GM21619 (cell line): ENCODE data around the gene SEPTIN8.

ENCODE experiments used
- ATAC-seq: cut with Tn5 transposase; IDR thresholded peaks from one replicate; pipeline ENCODE4 v1.9.1; 2021; ENCODE audit not compliant: unreplicated experiment

The SEPTIN8 gene

DNA sequence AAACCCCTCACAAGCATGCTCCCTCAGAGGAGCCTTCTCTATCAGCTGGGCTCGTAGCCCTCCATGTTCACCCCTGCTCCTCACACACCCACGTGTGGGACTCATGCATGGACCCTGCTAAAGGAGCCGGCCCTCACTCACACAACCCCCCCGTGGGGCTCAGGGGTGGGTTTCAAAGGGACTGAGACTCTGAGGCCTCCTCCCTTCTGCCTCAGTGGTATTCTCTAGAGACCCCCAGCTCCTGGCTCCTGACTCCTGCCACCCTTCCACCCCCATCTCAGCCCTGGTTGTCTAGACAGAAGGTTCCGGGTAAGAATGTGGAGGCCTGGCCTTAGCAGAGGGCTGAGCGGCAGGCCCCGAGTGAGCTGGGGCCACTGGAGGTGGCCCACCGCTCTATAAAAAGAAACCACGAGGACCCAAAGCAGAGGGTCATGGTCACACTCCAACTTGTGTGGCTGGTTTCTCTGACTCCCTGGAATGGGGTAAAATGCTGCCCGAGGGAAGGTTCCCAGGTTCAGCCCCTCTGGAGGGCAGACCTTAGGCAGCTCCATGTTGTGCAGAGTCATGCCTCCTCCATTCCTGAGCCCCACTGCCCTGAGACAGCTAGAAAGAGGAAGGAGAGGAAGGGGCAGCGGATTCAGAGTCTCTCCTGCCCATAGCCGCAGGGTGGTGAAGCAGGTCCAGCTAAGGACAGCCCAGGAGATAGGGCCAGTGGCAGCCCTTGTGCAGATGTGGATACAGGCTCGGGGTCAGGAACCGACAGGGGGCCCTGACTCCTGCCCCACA, 10.8 kb downstream of the SEPTIN8 start:
- no peak for ATAC-seq

- no peak for ATAC-seq
These were observed 11.6 kb downstream of the SEPTIN8 start for GRCh38 chr5:132765311-132766019.

DNA sequence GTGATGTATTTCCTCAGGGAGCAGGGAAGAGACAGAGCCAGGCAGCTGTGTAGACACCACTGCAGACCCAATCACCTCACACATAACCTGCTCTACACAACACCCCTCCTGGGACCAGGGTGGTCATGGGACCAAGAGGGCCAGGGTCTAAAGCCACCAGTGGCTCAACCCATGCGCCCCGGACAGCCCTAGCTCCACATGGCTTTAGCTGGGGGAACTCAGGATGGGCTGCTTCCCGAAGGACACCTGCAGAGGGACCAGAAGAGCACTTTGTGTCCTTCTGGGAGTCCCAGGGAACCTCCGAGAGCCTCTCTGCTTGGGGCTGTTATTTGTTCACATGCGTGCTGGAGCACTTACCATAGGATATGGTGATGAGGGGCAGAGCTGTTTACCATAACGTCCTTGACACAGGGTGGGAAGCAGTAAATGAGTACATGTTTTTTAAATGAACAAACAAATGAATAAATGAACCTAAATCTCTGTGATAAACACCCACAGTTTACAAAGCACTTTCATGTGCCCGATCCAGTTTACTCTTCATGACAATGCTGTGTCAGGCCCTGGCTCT, 12.3 kb downstream of the SEPTIN8 start:
- ATAC-seq: no peak

GRCh38 chr5:132764051-132764450, 13.0 kb downstream of the SEPTIN8 start:
- ATAC-seq: no peak

- ATAC-seq: no peak
These were observed 13.6 kb downstream of the SEPTIN8 start for GRCh38 chr5:132763181-132764036.

GRCh38 chr5:132762246-132763000, 14.6 kb downstream of the SEPTIN8 start:
- ATAC-seq: no peak

DNA sequence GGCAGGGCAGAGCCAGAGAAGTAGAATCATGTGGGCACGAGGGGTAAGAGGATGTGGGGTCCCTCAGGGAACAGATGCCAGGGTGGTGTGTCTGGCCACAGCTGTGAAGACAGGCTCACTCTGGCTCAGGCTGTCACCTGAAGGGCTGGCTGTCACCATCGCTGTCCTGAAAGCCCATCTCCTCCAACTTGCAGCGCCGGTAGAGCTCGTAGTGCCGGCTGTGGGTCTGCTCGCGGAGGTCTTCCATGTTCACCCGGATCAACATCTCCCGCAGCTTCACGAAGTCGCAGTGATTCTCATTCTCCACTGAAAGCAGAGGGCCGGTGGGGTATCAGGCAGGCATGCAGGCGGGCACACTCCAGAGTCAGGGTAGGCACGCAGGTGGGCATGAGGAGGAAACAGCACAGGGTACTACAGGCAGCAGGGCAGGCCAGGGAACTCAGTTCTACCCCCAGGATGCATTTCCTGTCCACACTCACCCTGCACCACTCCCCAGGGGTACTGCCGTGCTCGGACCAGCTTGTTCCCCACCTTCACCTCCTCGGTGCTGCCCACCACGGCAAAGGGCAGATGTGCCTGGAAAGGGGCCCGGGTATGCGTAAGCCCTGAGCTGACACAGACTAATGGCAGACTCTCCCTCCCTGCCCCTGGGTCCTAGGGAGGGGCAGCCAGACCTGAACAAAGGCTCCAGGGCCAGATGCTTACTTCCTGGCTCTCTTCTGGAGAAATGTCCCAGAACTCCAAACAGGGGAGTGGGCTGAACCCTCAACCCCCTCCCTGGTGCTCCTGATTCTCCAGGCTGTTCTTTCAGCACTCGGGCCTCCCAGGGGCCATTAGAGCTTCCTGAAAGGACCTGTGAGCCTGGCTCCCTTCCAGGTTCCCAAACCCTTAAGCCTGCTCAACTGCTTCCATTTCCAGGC, 15.5 kb downstream of the SEPTIN8 start:
- ATAC-seq: no peak

GRCh38 chr5:132760601-132761317, 16.3 kb downstream of the SEPTIN8 start:
- no peak for ATAC-seq

- ATAC-seq: no peak
These were observed 17.0 kb downstream of the SEPTIN8 start for GRCh38 chr5:132760049-132760420.

DNA sequence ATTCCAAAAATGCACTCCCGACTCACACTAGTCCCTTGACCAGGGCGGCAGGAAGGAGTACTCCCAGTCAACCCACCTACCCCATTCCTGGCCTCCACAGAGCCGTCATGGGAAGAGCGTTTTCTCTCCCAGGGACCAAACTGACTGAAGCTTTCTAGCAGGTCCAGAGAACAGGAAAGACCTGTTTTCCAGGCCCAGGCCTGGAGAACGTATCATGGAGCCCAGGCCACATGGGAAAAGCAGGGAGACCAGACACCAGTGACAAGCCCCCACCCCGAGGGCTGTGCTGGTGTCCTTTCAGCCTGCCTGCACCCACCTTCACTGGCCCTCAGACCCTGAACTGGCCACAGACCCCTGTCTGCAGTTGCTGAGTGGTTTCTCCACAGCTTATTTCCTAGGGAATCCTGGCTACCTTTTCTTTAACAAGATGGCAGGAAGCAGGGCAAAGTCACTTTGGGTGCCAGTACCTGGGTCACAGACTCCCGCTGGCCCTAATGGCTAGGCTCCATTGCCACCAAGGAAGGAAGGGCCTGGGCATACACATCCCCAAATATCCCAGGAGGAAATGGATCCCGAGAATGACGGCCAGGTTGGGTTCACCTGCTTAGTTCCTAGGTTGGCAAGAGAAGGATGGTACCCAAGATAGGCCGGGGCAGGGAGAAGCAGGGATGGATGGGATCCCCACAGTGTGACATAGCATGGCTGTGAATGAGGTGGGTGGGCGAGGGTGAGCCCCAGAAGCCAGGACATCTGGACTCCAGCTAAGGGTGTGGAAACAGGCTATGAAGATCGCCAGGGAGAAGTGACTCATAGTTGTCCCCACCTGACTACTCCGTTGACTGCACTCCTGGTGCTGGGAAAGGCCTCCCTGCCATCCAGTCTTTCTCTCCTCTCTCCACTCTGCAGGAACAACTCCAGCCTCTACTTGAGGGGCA, 17.7 kb downstream of the SEPTIN8 start:
- no peak for ATAC-seq

DNA sequence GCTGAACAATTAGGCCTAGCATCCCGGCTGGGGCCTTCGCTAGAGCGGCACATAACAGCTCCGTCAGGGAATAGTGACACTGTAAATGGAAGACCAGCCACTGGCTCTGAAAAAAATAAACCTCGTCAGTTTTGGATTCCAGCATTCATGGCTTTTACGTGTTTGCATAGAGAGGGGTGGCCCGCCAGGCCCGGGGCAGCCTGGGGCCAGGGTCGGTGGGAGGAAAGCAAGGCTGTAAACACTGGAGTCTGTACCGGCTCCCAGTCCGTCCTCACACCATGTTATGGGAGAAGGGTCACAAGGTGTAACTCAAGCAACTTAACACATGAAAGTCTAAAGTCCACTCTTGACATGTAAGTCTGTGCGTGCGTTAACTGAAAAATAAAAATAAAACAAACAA, 18.6 kb downstream of the SEPTIN8 start:
- no peak for ATAC-seq

GRCh38 chr5:132756542-132756941, 20.5 kb downstream of the SEPTIN8 start:
- no peak for ATAC-seq

- no peak for ATAC-seq
These were observed 22.1 kb downstream of the SEPTIN8 start for GRCh38 chr5:132754947-132755346.

DNA sequence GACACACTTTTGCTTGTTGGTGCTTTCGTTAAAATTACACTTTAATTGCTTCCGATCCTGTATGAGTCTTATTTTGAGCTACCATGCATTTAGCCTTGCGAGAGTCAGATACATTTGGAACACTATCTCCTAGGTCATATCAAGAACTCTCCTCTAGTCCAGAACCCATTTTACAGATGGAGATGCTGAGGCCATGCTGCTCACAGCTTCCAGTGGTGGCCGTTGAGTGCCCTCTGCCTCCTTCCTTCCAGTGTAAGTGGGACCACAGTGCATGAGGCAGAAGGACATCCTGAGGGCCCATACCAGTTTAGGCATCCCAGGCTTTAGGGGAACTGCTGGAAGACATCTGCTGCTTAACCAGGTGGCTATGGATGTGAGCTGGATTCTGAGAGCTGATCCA, 22.9 kb downstream of the SEPTIN8 start:
- no peak for ATAC-seq

DNA sequence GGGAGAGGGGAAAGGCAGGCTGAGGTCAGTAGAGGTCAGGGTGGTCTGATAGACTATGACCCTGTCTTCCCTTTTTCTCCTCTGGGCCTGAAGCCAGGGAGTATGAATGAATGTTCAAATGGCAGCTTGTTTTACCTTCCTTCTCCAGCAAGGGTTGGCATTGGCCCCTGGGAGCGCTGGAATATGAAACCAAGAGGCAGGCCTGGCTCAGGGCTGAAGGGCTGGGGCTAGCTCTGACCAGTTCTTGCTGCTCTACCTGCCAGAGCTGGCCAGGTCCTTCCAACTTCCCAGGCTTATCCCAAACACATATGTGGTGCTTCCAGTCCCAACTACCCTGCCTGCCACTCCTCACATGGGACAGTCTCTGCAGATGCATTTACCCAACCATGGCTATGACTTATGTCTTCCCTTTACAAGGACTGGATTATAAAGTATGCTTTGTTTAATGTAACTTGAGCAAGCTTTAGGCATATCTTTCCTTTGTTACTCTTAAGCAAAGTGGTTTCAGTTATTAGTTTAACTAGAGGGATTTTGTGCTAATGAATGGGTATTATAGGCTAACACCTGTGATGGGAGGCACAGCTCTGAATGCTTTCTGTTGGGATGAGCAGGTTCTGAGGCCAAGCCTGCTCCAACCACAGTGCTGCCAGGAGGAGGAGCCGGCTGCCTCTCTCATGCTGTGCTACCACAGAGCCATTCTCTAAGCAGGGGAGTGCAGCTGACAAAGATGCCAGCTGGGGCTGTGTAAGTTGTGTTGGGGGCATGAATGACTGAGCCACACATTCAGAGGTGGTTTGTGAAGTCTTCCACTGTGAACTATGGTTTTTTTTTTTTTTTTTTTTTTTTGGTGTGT, 23.7 kb downstream of the SEPTIN8 start:
- ATAC-seq: no peak

DNA sequence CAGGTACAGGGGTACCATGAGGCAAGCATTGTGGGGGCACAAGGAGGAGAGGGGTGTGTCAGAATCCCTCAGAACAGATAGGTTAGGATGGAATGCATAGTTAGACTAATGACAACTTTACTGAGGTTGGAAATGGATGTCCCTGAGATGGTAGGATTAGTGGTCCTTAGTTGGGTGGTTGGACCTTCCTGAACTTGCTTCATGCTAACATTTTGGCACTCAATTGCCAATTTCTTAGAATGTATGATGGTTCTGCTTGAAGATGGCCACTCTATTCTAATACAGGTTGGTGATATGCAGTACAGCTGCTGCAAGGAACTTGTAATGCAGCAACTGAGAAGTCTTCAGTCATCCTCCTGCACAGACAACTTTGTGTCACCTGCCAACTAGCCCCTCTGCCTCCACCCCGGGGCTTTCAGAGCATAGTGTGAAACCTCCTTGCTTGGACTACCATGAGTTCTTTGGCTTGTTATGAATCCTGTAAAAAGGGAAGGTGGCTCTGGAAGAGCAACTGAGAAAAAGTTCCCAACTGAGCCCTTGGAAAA, 24.4 kb downstream of the SEPTIN8 start:
- ATAC-seq: no peak
